HCT116 (cell line): ENCODE measurements around the gene P4HA2. TPM values are rescaled to one million over a fixed set of nuclear protein-coding genes. Genes with fewer than 3 reads are reported as not detected.

Source experiments
- ATAC-seq: fragments of 200-7000 bp; cut with Tn5 transposase; 2 replicates; pipeline ENCODE4 v1.9.1; 2020; ENCODE audit warnings: mild to moderate bottlenecking, moderate library complexity
- BruUV-seq: library from RNA; stranded (reverse); fragments of 400-500 nt; replicated peaks from 2 replicates; lab custom pipeline; 2021; lab: Mats Ljungman, UMichigan
- CTCF ChIA-PET: fragments of 300-600 bp; sonication (Branson Sonifier 250); formaldehyde crosslinking; loops from one replicate; lab custom pipeline; 2021; ENCODE audit warnings: antibody characterized with exemption; lab: Charles Lee
- POLR2A ChIA-PET: fragments of 300-600, 350-600 bp; sonication (Branson Sonifier 250); formaldehyde crosslinking; loops from one replicate; lab custom pipeline; 2021; ENCODE audit warnings: antibody characterized with exemption; lab: Charles Lee
- RAD21 ChIA-PET, 2 experiments: fragments of 300-600 bp; sonication (Branson Sonifier 250); formaldehyde crosslinking; loops; one replicate each; lab custom pipeline; 2023; ENCODE audit warnings: low total read pairs in 2 of 2; ENCODE audit not compliant: uncharacterized antibody in 2 of 2, unreplicated experiment in 2 of 2, low non-redundant PET in 1 of 2; lab: Charles Lee
- DNase-seq: peaks from one replicate; pipeline ENCODE4 v3.0.0-alpha.2; 2010; ENCODE audit warnings: low read depth, low spot score
- H2AFZ ChIP-seq: fragments of 200-600 bp; shearing (Covaris generic), sonication (generic); 2 replicates; pipeline ENCODE4 v1.6.1; 2017; ENCODE audit warnings: low read depth, mixed run types, mixed read lengths, antibody characterized with exemption, low read length; ENCODE audit not compliant: poor library complexity, severe bottlenecking
- H3K27ac ChIP-seq: 2 replicates; pipeline ENCODE4 v1.5.1; 2012; ENCODE audit warnings: low read depth, low read length
- H3K27me3 ChIP-seq: fragments of 200-600 bp; sonication (generic); 2 replicates; pipeline ENCODE4 v1.6.1; 2016; ENCODE audit warnings: mixed run types, low read length, mixed read lengths; ENCODE audit not compliant: insufficient read depth
- H3K36me3 ChIP-seq, 2 experiments: fragments of 200-500 bp in 1 of 2; fragments of 200-600 bp in 1 of 2; sonication (Bioruptor generic) in 1 of 2; sonication (generic) in 1 of 2; 2 replicates each; pipeline versions ENCODE4 v1.5.1 to v1.6.1; 2014 to 2016; ENCODE audit warnings: low read length in 2 of 2, inconsistent platforms in 1 of 2, mixed read lengths in 1 of 2, mixed run types in 1 of 2; ENCODE audit not compliant: insufficient read depth in 2 of 2, control insufficient read depth in 1 of 2
- H3K4me1 ChIP-seq, 2 experiments: fragments of 200-600 bp in 1 of 2; sonication (generic) in 1 of 2; 2 replicates each; pipeline versions ENCODE4 v1.5.1 to v1.6.1; 2012 to 2017; ENCODE audit warnings: low read length in 2 of 2, inconsistent platforms in 1 of 2, mild to moderate bottlenecking in 1 of 2, mixed read lengths in 1 of 2, mixed run types in 1 of 2, moderate library complexity in 1 of 2; ENCODE audit not compliant: insufficient read depth in 2 of 2, control insufficient read depth in 1 of 2
- H3K4me2 ChIP-seq: fragments of 200-600 bp; sonication (generic); 2 replicates; pipeline ENCODE4 v1.6.1; 2017; ENCODE audit warnings: mixed run types, low read length, mixed read lengths
- H3K4me3 ChIP-seq, 2 experiments: fragments of 200-600 bp in 1 of 2; sonication (generic) in 1 of 2; replicated peaks in 1 of 2; 2 replicates each; pipeline ENCODE4 v1.5.1; 2011 to 2016; ENCODE audit warnings: low read length in 2 of 2, control low read depth in 1 of 2, low read depth in 1 of 2, mild to moderate bottlenecking in 1 of 2, mixed read lengths in 1 of 2, mixed run types in 1 of 2
- H3K79me2 ChIP-seq: fragments of 200-600 bp; sonication (generic); 2 replicates; pipeline ENCODE4 v1.6.1; 2017; ENCODE audit warnings: mild to moderate bottlenecking, mixed run types, low read length, moderate library complexity, mixed read lengths; ENCODE audit not compliant: insufficient read depth
- H3K9ac ChIP-seq: fragments of 200-600 bp; sonication (generic); 2 replicates; pipeline ENCODE4 v1.6.1; 2016; ENCODE audit warnings: low read length, mixed read lengths
- H3K9me2 ChIP-seq: fragments of 200-600 bp; sonication (generic), shearing (Covaris generic); 2 replicates; pipeline ENCODE4 v1.6.1; 2017; ENCODE audit warnings: mixed run types, mild to moderate bottlenecking, moderate library complexity; ENCODE audit not compliant: insufficient read depth
- H3K9me3 ChIP-seq, 2 experiments: fragments of 200-500 bp in 1 of 2; fragments of 200-600 bp in 1 of 2; sonication (Bioruptor generic) in 1 of 2; sonication (generic) in 1 of 2; 2 replicates each; pipeline ENCODE4 v1.6.1; 2014 to 2017; ENCODE audit warnings: low read length in 2 of 2, mixed read lengths in 2 of 2, inconsistent platforms in 1 of 2, low read depth in 1 of 2, mild to moderate bottlenecking in 1 of 2, mixed run types in 1 of 2, moderate library complexity in 1 of 2; ENCODE audit not compliant: control insufficient read depth in 1 of 2, insufficient read depth in 1 of 2
- H4K20me1 ChIP-seq: fragments of 200-600 bp; sonication (generic), shearing (Covaris generic); 2 replicates; pipeline ENCODE4 v1.6.1; 2017; ENCODE audit warnings: mixed run types, mild to moderate bottlenecking, moderate library complexity; ENCODE audit not compliant: insufficient read depth
- CTCF ChIP-seq, 3 experiments: fragments of 200-600 bp in 1 of 3; sonication (generic) in 1 of 3; IDR thresholded peaks in 2 of 3; conservative IDR thresholded peaks in 1 of 3; 2 replicates each; pipeline ENCODE4 v1.5.1; 2012 to 2017; ENCODE audit warnings: low read depth in 2 of 3, low read length in 2 of 3, antibody characterized with exemption in 1 of 3, borderline replicate concordance in 1 of 3, control low read depth in 1 of 3, mild to moderate bottlenecking in 1 of 3, mixed read lengths in 1 of 3, mixed run types in 1 of 3, moderate library complexity in 1 of 3; ENCODE audit not compliant: insufficient read depth in 1 of 3
- EZH2phosphoT487 ChIP-seq: fragments of 200-600 bp; IDR thresholded peaks from 2 replicates; pipeline ENCODE4 v1.6.1; 2018; ENCODE audit warnings: antibody characterized with exemption, borderline replicate concordance
- POLR2AphosphoS5 ChIP-seq: IDR thresholded peaks from 2 replicates; pipeline ENCODE4 v1.6.1; 2011; ENCODE audit warnings: mild to moderate bottlenecking, low read depth, low read length, moderate library complexity
- RAD21 ChIP-seq: IDR thresholded peaks from 2 replicates; pipeline ENCODE4 v1.6.1; 2012; ENCODE audit warnings: low read depth, mild to moderate bottlenecking
- REST ChIP-seq: IDR thresholded peaks from 2 replicates; pipeline ENCODE4 v1.6.1; 2012; ENCODE audit warnings: low read depth
- SIN3A ChIP-seq: IDR thresholded peaks from 2 replicates; pipeline ENCODE4 v1.6.1; 2012; ENCODE audit warnings: low read depth
- ZBTB33 ChIP-seq: IDR thresholded peaks from 2 replicates; pipeline ENCODE4 v1.6.1; 2011; ENCODE audit warnings: mild to moderate bottlenecking, low read length, moderate library complexity; ENCODE audit not compliant: insufficient replicate concordance; ENCODE audit errors: extremely low read depth
- ZNF274 ChIP-seq: fragments of 200-500 bp; sonication (Bioruptor generic); IDR thresholded peaks from 2 replicates; pipeline ENCODE4 v1.6.1; 2014; ENCODE audit warnings: mild to moderate bottlenecking, low read depth, low read length, inconsistent platforms
- intact Hi-C: fragments of 100-400 bp; cut with micrococcal nuclease; formaldehyde crosslinking; loops from 2 replicates; pipeline ENCODE4 v1.10.0; 2022
- total RNA-seq: library from RNA; stranded (reverse); gene quantifications from one replicate; pipeline ENCODE4 v1.2.1, GENCODE V29; 2021; ENCODE audit not compliant: unreplicated experiment

Gene P4HA2
- total RNA-seq, 1 experiment from 2014 or later: 29.0 TPM

- ATAC-seq (no peak), DNase-seq (no peak)
- Histone ChIP-seq H3K4me3 (no peak overlapping the region), H3K27ac (no peak overlapping the region), H4K20me1 (no peaks in the 10 kb centered on the region), H2AFZ (no peak overlapping the region), H3K9ac (no peak overlapping the region), H3K27me3 (no peaks in the 10 kb centered on the region), H3K9me3 (no peaks in the 10 kb centered on the region), H3K4me1 (no peaks in the 10 kb centered on the region), H3K4me2 (no peak overlapping the region), H3K9me2 (no peaks in the 10 kb centered on the region), H3K79me2 (no peaks in the 10 kb centered on the region), H3K36me3 (peaks cover 15 to 30% of the 10 kb centered on the region in 2 experiments; a peak in 3 of 4 replicates)
- no TSS peak for BruUV-seq
- ChIA-PET RAD21 (no interaction called here), CTCF (interaction anchor here (1.0 kb wide), 1 partner anchor 18 kb away, joined by 3 read pairs; no protein-coding TSS in a partner anchor), POLR2A (no interaction called here)
- TF ChIP-seq RAD21 (no peak), EZH2phosphoT487 (no peak), REST (no peak), SIN3A (no peak), ZBTB33 (no peak), POLR2AphosphoS5 (no peak), CTCF (IDR thresholded peaks at IDR 0.05 in 2 of 3, conservative IDR thresholded peaks at IDR 0.05 in 1 of 3; ENCODE audit: borderline replicate concordance in 1 of 3, insufficient read depth in 1 of 3, low read depth in 2 of 3, low read length in 2 of 3) (no peak), ZNF274 (no peak)
- intact Hi-C loops: no loop called here
Observed at GRCh38 chr5:132207778-132208177, 19.9 kb downstream of the P4HA2 start.
